HepG2 (cell line): ENCODE measurements around the gene LDLR. TPM values are rescaled to one million over a fixed set of nuclear protein-coding genes. Genes with fewer than 3 reads are reported as not detected.

Source experiments
- PAF1 ChIP-seq: IDR thresholded peaks from 2 replicates; pipeline ENCODE4 v1.6.1; 2016; ENCODE audit warnings: missing genetic modification reagents, missing compliant biosample characterization
- RFX1 ChIP-seq: fragments of 450-650 bp; IDR thresholded peaks from 2 replicates; pipeline ENCODE4 v1.6.1; 2017
- SIN3A ChIP-seq: IDR thresholded peaks from 2 replicates; pipeline ENCODE4 v1.6.1; 2011; ENCODE audit warnings: low read depth, mild to moderate bottlenecking, control low read depth, low read length, borderline replicate concordance
- STAG1 ChIP-seq: sonication (generic); formaldehyde crosslinking; IDR thresholded peaks from 2 replicates; pipeline ENCODE4 v1.4.0; 2020; ENCODE audit warnings: missing genetic modification reagents
- YEATS4 ChIP-seq: sonication (generic); formaldehyde crosslinking; IDR thresholded peaks from 2 replicates; pipeline ENCODE4 v1.4.0; 2020; ENCODE audit warnings: missing genetic modification reagents, borderline replicate concordance
- polyA plus RNA-seq, 8 experiments: library from polyadenylated mRNA; depleted of rRNA in 3 of 8; stranded (reverse) in 7 of 8; unstranded in 1 of 8; fragments of >200 nt; fragmentation: Illumina TruSeq in 4 of 8; extraction: Trizol in 4 of 8; gene quantifications; 2 replicates each; pipeline versions ENCODE4 v1.2.1 to v1.2.3, GENCODE V29; 2011 to 2016; ENCODE audit warnings: low read depth in 4 of 8, missing spikeins in 1 of 8, mixed read lengths in 1 of 8; ENCODE audit not compliant: insufficient read depth in 1 of 8
- total RNA-seq, 5 experiments: library from RNA; depleted of rRNA; stranded (reverse); fragments of >200 nt; fragmentation: Illumina TruSeq; extraction: Trizol; gene quantifications; 2 replicates each; pipeline ENCODE4 v1.2.3, GENCODE V29; 2016; ENCODE audit warnings: low read depth in 1 of 5
- TF ChIP-seq, protein P1 (sequence below): sonication (generic); formaldehyde crosslinking; IDR thresholded peaks from one replicate; pipeline ENCODE4 v1.5.1; 2020; ENCODE audit warnings: mild to moderate bottlenecking, missing genetic modification reagents; ENCODE audit errors: not compliant biosample characterization
- TF ChIP-seq, protein P2 (sequence below): sonication (generic); formaldehyde crosslinking; IDR thresholded peaks from 2 replicates; pipeline ENCODE4 v1.4.0; 2020; ENCODE audit warnings: low read depth, missing genetic modification reagents
- TF ChIP-seq, protein P3 (sequence below): sonication (generic); formaldehyde crosslinking; IDR thresholded peaks from 2 replicates; pipeline ENCODE4 v1.5.1; 2020; ENCODE audit warnings: mild to moderate bottlenecking, missing genetic modification reagents, moderate library complexity
- TF ChIP-seq, protein P4 (sequence below): sonication (generic); formaldehyde crosslinking; IDR thresholded peaks from 2 replicates; pipeline ENCODE4 v1.4.0; 2020; ENCODE audit warnings: missing genetic modification reagents
- TF ChIP-seq, protein P5 (sequence below): sonication (generic); formaldehyde crosslinking; IDR thresholded peaks from 2 replicates; pipeline ENCODE4 v1.5.1; 2020; ENCODE audit warnings: mild to moderate bottlenecking, missing genetic modification reagents

The LDLR gene
- total and polyA plus RNA-seq, 2 of the 13 experiments (the other 11 are each of a cell fraction or from before 2014, with no cell fraction given), result 51.6 to 92.5 TPM

DNA sequence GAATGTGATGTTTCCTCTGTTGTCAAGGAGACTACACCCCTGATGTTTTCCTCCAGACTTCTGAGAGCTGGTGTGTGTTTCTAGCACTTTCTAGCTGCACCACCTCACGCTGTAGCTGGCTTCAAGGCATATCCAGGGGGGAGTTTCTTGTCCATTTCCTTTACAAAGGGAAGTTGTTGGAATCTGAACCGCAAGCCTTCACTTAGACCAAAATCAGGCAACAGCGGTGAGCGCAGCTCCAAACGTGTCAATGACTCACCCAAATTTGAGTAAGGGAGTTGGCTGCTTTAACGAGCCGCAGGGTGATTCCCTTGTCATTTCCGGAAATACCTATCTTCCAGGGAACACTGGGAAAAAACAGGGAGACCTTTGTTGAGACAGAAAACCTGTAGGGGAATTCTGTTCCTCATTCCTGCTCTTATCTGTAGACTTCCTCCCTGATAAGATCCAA lies 2.5 kb downstream of the LDLR start (continued):
- TF ChIP-seq, protein P1, sequence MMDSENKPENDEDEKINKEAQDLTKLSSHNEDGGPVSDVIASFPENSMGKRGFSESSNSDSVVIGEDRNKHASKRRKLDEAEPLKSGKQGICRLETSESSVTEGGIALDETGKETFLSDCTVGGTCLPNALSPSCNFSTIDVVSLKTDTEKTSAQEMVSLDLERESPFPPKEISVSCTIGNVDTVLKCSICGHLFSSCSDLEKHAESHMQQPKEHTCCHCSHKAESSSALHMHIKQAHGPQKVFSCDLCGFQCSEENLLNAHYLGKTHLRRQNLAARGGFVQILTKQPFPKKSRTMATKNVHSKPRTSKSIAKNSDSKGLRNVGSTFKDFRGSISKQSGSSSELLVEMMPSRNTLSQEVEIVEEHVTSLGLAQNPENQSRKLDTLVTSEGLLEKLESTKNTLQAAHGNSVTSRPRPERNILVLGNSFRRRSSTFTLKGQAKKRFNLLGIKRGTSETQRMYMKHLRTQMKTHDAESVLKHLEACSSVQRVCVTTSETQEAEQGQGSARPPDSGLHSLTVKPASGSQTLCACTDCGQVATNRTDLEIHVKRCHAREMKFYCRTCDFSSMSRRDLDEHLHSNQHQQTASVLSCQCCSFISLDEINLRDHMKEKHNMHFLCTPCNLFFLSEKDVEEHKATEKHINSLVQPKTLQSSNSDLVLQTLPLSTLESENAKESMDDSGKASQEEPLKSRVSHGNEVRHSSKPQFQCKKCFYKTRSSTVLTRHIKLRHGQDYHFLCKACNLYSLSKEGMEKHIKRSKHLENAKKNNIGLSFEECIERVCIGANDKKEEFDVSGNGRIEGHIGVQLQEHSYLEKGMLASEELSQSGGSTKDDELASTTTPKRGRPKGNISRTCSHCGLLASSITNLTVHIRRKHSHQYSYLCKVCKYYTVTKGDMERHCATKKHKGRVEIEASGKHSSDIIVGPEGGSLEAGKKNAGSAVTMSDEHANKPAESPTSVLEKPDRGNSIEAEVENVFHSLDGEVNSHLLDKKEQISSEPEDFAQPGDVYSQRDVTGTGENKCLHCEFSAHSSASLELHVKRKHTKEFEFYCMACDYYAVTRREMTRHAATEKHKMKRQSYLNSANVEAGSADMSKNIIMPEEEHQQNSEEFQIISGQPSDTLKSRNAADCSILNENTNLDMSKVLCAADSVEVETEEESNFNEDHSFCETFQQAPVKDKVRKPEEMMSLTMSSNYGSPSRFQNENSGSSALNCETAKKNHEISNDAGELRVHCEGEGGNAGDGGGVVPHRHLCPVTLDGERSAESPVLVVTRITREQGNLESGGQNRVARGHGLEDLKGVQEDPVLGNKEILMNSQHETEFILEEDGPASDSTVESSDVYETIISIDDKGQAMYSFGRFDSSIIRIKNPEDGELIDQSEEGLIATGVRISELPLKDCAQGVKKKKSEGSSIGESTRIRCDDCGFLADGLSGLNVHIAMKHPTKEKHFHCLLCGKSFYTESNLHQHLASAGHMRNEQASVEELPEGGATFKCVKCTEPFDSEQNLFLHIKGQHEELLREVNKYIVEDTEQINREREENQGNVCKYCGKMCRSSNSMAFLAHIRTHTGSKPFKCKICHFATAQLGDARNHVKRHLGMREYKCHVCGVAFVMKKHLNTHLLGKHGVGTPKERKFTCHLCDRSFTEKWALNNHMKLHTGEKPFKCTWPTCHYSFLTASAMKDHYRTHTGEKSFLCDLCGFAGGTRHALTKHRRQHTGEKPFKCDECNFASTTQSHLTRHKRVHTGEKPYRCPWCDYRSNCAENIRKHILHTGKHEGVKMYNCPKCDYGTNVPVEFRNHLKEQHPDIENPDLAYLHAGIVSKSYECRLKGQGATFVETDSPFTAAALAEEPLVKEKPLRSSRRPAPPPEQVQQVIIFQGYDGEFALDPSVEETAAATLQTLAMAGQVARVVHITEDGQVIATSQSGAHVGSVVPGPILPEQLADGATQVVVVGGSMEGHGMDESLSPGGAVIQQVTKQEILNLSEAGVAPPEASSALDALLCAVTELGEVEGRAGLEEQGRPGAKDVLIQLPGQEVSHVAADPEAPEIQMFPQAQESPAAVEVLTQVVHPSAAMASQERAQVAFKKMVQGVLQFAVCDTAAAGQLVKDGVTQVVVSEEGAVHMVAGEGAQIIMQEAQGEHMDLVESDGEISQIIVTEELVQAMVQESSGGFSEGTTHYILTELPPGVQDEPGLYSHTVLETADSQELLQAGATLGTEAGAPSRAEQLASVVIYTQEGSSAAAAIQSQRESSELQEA (CRISPR knock-in tag), result no peak
- TF ChIP-seq PAF1 (CRISPR knock-in tag) (no peak), STAG1 (CRISPR knock-in tag) (0 out of 2 replicates have a peak, but pooled peaks have one; percentile 8), RFX1 (peak; percentile 29; the same call in 1 of the 2 replicates), SIN3A (peak; percentile 51; the same call in 1 of the 2 replicates), YEATS4 (no peak)
- TF ChIP-seq, protein P2, sequence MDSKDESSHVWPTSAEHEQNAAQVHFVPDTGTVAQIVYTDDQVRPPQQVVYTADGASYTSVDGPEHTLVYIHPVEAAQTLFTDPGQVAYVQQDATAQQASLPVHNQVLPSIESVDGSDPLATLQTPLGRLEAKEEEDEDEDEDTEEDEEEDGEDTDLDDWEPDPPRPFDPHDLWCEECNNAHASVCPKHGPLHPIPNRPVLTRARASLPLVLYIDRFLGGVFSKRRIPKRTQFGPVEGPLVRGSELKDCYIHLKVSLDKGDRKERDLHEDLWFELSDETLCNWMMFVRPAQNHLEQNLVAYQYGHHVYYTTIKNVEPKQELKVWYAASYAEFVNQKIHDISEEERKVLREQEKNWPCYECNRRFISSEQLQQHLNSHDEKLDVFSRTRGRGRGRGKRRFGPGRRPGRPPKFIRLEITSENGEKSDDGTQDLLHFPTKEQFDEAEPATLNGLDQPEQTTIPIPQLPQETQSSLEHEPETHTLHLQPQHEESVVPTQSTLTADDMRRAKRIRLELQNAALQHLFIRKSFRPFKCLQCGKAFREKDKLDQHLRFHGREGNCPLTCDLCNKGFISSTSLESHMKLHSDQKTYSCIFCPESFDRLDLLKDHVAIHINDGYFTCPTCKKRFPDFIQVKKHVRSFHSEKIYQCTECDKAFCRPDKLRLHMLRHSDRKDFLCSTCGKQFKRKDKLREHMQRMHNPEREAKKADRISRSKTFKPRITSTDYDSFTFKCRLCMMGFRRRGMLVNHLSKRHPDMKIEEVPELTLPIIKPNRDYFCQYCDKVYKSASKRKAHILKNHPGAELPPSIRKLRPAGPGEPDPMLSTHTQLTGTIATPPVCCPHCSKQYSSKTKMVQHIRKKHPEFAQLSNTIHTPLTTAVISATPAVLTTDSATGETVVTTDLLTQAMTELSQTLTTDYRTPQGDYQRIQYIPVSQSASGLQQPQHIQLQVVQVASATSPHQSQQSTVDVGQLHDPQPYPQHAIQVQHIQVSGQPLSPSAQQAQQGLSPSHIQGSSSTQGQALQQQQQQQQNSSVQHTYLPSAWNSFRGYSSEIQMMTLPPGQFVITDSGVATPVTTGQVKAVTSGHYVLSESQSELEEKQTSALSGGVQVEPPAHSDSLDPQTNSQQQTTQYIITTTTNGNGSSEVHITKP (CRISPR knock-in tag), result 0 out of 2 replicates have a peak, but pooled peaks have one; percentile 25
- TF ChIP-seq, protein P3, sequence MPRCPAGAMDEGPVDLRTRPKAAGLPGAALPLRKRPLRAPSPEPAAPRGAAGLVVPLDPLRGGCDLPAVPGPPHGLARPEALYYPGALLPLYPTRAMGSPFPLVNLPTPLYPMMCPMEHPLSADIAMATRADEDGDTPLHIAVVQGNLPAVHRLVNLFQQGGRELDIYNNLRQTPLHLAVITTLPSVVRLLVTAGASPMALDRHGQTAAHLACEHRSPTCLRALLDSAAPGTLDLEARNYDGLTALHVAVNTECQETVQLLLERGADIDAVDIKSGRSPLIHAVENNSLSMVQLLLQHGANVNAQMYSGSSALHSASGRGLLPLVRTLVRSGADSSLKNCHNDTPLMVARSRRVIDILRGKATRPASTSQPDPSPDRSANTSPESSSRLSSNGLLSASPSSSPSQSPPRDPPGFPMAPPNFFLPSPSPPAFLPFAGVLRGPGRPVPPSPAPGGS (CRISPR knock-in tag), result no peak
- TF ChIP-seq, protein P4, sequence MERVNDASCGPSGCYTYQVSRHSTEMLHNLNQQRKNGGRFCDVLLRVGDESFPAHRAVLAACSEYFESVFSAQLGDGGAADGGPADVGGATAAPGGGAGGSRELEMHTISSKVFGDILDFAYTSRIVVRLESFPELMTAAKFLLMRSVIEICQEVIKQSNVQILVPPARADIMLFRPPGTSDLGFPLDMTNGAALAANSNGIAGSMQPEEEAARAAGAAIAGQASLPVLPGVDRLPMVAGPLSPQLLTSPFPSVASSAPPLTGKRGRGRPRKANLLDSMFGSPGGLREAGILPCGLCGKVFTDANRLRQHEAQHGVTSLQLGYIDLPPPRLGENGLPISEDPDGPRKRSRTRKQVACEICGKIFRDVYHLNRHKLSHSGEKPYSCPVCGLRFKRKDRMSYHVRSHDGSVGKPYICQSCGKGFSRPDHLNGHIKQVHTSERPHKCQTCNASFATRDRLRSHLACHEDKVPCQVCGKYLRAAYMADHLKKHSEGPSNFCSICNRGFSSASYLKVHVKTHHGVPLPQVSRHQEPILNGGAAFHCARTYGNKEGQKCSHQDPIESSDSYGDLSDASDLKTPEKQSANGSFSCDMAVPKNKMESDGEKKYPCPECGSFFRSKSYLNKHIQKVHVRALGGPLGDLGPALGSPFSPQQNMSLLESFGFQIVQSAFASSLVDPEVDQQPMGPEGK (CRISPR knock-in tag), result 0 out of 2 replicates have a peak, but pooled peaks have one; percentile 6
- TF ChIP-seq, protein P5, sequence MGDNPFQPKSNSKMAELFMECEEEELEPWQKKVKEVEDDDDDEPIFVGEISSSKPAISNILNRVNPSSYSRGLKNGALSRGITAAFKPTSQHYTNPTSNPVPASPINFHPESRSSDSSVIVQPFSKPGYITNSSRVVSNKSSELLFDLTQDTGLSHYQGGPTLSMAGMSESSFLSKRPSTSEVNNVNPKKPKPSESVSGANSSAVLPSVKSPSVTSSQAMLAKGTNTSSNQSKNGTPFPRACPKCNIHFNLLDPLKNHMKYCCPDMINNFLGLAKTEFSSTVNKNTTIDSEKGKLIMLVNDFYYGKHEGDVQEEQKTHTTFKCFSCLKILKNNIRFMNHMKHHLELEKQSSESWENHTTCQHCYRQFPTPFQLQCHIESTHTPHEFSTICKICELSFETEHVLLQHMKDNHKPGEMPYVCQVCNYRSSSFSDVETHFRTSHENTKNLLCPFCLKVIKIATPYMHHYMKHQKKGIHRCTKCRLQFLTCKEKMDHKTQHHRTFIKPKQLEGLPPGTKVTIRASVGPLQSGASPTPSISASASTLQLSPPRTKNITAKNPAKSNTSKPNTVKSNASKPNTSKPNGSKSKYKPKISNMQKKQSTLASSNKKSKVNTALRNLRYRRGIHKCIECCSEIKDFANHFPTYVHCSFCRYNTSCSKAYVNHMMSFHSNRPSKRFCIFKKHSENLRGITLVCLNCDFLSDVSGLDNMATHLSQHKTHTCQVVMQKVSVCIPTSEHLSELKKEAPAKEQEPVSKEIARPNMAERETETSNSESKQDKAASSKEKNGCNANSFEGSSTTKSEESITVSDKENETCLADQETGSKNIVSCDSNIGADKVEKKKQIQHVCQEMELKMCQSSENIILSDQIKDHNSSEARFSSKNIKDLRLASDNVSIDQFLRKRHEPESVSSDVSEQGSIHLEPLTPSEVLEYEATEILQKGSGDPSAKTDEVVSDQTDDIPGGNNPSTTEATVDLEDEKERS (CRISPR knock-in tag), result no peak
